Activated gamma-delta T cell treated with anti-CD3 and anti-CD28 coated beads, Interleukin-2, amount 50 U/mL, for 16 hours (primary cell): Measurements from ENCODE around the gene MOV10.

Experiments used
- DNase-seq: peaks from one replicate; pipeline ENCODE4 v3.0.0-alpha.2; 2020; ENCODE audit warnings: low read depth

Gene MOV10

DNA sequence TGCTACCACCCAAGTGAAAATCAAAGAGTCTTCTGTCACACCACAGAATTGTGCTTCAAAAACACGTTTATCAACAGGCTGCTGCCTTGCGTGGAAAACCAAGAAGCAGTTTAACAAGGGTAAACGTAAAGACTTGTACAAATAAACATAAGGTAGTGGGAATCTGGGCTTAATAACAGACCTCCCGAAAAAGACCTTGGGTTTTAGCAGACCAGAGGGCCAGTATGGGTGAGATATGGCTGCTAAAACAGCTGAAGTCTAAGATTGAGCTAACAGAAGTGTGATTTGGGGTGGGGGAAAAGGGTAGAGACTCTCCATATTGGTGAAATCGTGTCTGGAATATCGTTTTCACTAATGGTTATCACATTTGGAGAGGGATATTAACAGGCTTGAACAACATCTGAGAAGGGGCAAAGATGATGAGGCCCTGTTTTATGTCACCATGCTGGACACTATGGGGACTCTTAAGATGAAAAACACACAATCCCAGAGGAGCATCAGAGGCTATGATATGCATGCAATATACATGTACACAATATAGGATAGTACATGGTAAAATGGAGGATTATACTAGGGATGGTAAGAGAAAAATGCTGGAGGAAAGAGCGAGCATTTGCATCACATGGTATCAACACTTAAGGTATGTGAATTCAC, 1.4 kb downstream of the MOV10 start:
- no peak for DNase-seq

DNA sequence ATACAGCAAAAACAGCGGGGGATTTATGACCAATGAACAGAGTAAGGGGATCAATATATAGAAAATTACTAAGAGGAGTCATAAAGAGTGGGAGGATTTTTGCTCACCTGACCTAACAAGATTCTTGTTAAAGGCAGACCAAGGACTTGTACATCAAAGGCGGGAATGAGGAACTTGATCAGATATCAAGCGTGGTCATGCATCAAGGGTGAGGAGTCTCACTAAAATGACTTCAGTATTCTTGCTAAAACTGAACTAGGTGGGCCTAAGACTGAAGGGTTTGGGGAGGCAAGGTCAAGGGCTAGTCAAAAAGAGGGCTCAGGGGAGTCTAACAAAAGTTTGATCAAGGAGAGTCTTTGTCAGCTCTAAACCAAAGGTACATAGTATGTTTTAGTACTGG, 2.1 kb downstream of the MOV10 start:
- no peak for DNase-seq

DNA sequence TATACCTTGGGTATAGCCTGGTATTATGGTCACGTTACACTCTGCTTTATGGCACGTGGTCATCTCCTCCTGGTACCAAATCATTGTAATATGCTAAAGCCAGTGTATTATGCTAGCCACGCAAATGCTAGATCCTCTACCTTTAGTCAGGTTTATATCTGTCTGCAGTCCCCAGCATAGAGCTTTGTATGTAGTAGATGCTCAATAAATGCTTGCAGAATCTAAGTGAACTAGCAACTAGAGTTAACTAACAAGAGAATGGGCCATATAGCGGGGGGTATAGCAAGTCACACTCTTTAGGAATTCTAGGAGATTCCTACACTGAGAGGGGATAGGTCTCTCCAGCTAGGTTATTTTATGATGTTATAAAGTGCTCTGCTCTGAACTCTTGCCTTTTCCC, 3.0 kb downstream of the MOV10 start:
- no peak for DNase-seq

DNA sequence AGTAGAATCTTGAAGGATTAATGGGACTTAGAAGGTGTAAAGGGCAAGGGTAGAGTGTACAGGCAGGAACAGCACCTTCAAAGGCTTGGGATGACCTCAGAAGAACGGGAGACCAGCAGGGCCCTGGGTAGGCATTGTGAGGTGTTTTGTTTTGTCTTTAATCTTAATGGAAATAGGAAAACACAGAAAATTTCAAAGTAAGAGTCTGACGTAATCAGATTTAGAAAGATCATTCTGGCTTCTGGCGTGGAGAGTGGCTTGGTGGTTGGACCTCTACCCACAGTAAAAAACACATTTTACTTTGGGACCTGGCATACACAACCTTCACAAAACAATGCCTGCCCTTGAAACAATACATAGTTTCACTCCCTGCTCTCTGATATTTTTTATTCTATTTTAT, 4.1 kb downstream of the MOV10 start:
- no peak for DNase-seq

DNA sequence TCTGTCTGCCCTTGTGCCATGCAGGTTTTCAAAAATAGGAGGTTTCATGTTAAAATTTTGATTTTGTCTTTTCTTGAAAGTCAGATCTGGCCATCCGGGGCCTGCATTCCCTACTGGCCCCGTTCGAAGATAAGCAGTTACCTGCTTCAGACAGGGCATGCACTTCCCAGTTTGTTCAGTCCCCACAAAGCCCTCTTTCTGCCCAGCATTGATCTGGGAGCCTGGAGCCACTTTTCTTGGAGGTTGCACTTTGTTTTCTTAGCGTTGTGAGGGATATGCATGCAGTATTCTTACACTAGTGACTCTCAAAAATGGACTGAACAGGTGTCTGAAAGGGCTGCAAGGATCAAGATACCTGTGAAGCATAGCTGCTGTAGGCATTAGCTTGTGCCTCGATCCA, 11.5 kb downstream of the MOV10 start:
- DNase-seq: no peak

DNA sequence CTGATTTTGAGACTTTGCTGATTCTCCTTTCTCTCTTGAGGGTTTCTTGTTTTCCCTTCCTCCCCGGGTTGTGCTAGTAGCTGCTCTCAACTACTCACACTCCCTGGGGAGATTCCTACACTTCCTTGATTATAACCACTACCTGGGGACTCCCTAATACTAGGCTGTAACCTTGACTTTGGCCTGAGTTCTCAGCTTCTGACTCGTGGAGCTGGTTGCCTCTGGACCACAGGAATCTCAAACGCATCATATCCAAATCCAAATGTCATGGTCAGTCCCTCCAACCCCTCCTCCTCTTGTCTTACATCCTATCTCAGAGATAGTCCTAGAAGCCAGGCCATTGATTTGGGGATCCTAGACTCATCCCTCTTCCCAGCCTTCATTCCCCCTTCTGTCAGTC, 12.0 kb downstream of the MOV10 start:
- no peak for DNase-seq

DNA sequence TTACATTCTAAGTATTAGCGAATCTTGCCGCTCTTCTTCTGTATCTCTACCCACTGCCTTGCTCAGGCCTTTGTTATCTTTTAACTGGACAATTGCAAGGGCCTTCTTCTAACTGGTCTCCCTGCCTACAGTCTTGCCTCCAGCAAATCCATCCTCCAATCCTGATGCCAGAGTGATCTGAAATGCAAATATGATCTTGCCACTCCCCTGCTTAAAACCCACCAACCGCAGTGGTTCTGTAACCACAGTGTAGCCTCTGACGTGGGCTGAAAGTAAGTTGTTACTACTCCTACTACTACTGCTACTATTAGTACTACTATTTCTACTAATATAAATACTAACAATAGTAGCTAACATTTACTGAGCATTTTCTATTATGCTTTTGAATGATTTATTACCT, 12.4 kb downstream of the MOV10 start:
- no peak for DNase-seq

DNA sequence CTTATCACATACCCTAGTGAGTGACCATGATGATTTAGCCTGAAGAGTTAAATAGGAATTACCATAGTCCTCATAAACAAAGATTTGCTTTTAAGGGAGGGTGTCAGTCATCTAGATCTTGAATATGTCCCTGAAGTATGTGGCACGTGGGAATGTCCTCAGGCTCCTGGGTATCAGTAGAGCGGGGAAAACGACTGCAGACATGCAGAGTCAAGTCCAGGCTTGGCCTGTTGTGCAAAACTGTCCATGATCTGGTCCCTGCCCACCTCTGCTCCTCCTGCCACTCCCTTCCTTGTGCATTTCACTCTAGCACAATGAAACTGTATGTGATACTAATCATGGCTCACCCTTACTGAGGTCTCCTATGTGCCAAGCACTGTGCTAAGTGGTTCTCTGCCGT, 12.9 kb downstream of the MOV10 start:
- no peak for DNase-seq

DNA sequence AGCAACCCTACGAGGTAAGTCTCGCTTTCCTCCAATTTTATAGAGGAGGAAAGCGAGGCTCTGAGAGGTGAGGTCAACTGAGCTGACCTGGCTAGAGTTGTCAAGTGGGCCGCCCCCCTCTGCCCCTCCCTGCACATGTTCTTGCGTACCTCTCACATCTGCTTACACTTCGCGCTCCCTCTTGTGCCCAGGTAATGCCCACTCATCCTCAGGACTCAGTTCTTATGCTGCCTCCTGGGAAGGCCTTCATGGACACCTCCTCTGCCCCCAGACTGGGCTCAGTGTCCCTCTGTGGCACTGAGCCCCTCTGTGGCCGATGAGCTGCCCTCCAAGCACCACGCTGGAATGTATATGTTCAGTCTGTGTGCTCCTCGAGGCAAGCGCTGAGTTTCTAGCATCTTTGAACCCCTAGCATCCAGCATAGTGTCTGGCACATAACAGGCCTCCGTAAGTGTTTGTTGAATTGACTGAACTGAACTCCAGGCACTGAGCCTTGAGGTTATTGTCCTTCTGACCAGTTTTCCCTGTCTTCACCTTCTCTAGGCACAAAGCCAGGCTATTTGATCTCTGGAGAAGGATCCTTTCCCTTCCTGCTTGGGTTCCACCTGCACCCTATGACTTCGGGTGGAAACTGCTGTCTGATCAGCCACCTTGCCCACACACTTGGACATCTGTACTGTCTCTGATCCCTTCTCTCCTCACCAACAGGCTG, 13.5 kb downstream of the MOV10 start:
- DNase-seq: no peak

DNA sequence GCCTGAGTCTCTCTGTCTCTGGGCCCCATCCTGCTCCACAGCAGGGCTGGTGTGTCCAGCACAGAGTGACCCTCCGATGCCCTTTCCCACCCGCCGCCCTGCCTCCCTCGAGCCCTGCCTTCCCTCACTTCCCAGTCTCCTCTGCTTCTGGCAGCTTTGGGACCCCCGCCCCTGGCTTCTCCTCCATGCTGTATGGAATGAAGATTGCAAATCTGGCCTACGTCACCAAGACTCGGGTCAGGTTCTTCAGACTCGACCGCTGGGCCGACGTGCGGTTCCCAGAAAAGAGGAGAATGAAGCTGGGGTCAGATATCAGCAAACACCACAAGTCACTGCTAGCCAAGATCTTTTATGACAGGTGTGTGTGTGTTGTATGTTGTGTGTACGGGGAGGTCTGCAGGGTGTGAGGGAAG, 14.3 kb downstream of the MOV10 start:
- no peak for DNase-seq

DNA sequence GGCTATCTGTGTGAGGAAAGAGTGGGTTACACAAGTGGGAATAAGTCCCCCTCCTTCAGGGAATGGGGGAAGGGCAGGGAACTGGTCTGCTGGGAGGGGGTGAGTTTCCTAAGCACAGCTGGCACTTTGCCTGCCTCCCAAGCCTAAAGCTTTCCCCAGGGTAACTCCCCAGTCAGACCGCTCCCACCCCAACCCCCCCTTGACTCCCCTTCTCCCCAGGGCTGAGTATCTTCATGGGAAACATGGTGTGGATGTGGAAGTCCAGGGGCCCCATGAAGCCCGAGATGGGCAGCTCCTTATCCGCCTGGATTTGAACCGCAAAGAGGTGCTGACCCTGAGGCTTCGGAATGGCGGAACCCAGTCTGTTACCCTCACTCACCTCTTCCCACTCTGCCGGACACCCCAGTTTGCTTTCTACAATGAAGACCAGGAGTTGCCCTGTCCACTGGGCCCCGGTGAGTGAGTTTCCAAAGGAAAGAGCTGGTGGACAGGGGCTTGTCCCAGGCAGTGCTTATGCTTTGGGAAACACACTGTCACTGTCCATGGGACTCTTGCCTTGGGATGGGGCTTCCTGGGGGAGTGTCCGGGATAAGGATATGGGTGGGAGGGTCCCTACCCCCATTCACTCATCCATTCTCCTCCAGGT, 14.9 kb downstream of the MOV10 start:
- DNase-seq: no peak

DNA sequence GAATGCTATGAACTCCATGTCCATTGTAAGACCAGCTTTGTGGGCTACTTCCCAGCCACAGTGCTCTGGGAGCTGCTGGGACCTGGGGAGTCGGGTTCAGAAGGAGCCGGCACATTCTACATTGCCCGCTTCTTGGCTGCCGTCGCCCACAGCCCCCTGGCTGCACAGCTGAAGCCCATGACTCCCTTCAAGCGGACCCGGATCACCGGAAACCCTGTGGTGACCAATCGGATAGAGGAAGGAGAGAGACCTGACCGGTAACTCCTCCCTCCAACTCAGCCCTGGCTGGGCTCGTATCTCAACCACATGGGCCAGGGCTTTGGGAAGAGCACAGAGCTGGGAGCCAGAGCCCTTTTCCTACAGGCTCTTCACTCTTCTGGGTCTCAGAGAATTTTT, 15.4 kb downstream of the MOV10 start:
- DNase-seq: no peak

DNA sequence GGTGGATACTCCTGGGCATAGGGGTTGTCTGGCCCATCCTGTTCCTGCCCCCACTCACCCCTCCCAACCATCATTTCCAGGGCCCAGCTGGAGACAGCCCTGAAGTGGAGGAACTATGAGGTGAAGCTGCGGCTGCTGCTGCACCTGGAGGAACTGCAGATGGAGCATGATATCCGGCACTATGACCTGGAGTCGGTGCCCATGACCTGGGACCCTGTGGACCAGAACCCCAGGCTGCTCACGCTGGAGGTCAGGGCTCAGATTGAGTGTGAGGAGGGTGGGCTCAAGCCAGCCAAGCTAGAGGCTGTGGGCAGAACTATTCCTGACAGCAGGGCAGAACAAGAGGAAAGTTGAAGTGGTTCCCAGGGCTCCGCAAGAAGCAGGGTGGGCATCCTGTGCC, 18.2 kb downstream of the MOV10 start:
- DNase-seq: no peak

DNA sequence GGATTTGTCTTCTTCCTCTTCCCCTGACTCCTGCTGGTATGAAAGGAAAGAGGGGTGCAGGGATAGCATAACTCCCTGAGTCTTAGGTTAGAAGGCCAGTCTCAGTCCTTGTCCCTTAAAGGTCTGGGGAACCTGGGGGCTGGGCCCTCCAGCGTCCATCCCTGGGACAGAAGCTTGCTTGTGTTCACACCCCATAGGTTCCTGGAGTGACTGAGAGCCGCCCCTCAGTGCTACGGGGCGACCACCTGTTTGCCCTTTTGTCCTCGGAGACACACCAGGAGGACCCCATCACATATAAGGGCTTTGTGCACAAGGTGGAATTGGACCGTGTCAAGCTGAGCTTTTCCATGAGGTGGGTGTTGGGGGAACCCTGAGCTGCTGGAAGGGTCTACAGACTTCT, 19.4 kb downstream of the MOV10 start:
- DNase-seq: no peak

DNA sequence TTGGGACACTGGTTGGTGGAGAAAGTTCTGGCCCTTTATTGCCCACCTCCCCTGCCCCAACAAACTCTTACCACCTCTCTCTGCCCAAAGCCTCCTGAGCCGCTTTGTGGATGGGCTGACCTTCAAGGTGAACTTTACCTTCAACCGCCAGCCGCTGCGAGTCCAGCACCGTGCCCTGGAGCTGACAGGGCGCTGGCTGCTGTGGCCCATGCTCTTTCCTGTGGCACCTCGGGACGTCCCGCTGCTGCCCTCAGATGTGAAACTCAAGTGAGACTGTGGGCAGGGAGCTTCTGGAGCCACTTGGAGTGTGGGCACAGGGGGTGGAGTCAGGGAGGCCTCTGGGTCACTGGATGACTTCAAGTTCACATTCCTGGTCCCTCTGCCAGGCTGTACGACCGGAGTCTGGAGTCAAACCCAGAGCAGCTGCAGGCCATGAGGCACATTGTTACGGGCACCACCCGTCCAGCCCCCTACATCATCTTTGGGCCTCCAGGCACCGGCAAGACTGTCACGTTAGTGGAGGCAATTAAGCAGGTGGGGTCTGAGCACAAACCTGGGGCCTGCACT, 20.0 kb downstream of the MOV10 start:
- no peak for DNase-seq

DNA sequence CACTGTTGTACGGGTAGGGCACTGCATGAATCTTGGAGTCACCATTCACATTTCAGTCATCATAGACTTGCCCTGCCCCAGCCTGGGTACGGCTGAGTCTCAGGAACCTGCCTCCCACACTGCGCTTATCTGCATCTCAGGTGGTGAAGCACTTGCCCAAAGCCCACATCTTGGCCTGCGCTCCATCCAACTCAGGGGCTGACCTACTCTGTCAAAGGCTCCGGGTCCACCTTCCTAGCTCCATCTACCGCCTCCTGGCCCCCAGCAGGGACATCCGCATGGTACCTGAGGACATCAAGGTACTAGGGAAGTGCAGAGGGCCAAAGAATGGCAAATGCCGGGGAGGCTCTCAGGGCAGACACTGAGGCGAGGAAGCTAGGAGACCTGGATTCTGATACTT, 20.8 kb downstream of the MOV10 start:
- no peak for DNase-seq

DNA sequence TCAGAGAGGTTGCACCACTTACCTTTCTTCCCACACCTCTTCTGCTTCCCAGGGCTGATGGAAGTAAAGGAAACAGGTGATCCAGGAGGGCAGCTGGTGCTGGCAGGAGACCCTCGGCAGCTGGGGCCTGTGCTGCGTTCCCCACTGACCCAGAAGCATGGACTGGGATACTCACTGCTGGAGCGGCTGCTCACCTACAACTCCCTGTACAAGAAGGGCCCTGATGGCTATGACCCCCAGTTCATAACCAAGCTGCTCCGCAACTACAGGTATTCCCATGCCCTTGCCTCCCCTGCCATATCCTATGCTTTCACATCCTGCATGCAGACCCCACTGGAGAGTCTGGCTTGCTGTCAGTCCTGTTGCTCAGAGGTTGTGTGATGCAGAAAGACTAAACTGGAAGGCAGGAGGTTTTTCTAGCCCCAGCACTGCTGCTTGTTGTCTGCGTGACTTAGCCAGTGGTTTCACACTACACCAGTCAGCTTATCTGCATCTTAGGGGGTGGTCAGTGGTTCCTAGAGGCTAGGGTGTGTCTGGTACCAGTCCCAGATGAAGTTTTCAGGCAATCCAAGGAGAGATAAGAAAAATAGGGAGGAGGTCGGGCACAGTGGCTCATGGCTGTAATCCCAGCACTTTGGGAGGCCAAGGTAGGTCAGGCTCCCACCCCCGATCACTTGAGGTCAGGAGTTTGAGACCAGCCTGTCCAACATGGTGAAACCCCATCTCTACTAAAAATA, 22.3 kb downstream of the MOV10 start:
- DNase-seq: no peak

DNA sequence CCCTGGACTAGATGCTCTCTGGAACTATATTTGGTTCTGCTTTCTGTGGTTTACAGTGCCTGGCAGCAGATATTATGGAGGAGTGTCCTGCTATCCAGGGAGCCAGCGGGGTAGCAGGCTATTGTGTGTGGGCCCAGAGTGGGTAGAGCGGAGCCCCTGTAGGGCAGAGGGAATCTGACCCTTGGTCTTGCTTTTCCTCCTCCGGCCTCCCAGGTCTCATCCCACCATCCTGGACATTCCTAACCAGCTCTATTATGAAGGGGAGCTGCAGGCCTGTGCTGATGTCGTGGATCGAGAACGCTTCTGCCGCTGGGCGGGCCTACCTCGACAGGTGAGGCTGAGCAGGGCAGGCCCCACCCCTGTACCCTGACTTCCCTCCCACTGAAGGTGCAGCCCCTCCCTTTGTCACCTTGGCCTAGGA, 23.3 kb downstream of the MOV10 start:
- DNase-seq: no peak

DNA sequence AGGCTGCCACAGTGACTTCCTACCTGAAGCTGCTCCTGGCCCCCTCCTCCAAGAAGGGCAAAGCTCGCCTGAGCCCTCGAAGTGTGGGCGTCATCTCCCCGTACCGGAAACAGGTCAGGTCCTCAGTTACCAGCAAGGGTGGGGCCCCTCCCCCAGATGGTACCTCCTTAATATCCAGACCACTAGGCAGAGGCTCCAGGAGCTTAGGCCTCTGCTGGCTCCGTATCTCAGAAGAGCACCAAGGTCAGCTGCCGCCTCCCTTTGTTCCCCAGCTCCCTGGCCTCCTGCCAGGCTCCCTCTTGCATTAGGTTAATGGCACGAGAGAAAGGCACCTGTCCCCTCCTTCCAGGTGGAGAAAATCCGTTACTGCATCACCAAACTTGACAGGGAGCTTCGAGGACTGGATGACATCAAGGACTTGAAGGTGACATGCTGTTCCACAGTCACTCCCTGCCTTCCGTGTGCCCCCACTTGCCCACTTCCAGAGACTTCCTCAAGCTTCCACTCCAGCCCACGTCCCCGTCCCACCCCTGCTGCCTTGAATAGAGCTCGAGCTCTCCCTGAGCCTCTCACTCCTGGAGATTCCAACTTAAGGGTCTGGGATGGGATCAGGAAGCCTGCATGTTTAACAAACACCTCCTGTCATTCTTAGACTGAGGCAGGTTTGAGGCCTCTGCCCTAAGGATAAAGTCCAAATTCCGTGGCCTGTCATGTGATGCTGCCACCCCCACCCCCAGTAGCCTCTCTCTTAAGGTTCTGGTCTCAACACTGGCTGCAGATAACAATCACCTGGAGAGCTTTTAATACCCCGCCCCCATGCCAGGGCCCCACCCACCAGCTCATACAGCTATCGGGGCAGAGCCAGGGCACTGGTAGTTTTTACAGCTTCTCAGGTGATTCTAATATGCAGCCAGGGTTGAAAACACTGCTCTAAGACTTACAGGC, 24.2 kb downstream of the MOV10 start:
- DNase-seq: no peak

DNA sequence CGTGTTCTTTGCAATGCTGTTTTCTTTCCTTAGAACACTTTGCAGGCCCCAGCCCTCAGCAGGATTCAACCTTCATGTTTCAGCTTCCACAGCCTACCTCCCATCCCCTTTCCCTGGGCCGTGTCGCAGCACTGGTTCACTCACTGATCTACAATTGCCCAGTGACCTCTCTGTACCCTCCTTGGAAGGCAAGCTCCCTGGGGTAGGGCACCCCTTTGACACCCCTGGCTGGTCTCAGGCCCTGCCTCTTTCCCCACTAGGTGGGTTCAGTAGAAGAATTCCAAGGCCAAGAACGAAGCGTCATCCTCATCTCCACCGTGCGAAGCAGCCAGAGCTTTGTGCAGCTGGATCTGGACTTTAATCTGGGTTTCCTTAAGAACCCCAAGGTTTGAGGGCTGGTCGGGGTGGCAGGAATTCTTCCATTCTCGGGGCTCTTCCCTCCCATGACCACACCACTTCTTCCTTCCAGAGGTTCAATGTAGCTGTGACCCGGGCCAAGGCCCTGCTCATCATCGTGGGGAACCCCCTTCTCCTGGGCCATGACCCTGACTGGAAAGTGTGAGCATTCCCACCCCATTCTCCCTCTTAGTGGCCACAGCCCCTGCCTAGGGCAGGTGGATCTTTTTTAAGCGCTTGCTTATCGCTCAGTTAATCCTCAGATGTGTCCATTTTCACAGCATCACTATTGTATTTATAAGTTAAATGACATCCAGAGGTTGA, 25.1 kb downstream of the MOV10 start:
- no peak for DNase-seq
